GM19351 (cell line): ENCODE results near the gene STIL.
"Not testable (repeated sequence)": the region's sequence is repeated elsewhere in the genome, so short reads cannot be mapped to it uniquely, and the experiment has no call there.

ENCODE experiments used
- ATAC-seq: cut with Tn5 transposase; IDR thresholded peaks from one replicate; pipeline ENCODE4 v1.9.1; 2021; ENCODE audit warnings: mild to moderate bottlenecking, moderate library complexity; ENCODE audit not compliant: unreplicated experiment

STIL gene

DNA sequence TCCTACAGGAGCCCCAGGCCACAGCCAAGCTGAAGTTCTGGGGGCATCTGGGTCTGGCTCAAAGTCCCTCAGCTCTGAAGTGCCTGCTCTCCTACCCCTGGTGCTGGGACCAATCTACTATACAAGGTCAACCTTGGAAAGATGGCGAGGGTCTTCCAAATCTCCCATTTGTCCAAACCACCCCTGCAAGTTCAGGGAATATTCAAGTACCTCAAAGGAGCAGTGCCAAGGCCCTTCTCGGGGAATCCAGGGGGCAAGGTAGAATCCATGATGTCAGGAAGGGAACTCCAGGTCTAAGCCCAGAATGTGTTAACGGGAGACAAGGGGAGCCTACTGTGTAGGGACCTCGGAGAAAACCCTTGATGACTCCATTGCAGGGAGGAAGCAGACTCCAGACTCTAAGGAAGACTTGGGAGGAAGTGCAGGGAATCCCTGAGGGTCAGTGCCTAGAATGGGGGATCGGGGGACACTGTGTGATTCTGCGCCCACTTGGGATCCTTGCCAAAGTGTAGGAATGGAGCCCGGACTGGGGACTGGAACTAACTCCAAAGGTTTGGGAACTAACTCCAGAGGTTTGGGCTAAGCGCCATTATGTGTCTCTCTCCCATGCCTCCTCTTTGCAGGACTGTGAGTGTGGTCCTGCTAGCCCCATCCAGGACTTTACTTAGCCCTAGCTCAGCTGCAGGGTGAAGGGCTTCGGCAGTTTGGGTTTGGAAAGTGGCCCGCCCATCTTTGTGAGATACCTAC, 90.6 kb downstream of the STIL start:
- no peak for ATAC-seq

DNA sequence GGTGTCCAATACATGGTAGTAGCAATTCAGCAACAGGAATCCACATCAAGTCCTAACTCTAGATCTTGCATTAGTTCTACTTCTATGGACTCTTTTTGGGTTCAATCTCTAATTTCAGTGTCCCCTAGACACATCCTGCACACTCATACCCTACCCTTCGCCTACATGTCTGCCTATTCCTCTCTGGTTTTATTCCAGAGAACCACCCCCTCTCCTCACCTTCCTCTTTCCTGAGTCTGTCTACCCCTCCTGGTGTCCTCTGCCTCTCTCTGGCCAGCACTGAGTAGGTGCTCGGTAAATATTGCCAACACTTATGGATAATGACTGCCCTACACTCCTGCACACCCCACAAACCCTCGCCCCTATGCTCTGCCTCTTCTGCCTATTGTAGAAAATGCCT, 91.5 kb downstream of the STIL start:
- ATAC-seq, result no peak

DNA sequence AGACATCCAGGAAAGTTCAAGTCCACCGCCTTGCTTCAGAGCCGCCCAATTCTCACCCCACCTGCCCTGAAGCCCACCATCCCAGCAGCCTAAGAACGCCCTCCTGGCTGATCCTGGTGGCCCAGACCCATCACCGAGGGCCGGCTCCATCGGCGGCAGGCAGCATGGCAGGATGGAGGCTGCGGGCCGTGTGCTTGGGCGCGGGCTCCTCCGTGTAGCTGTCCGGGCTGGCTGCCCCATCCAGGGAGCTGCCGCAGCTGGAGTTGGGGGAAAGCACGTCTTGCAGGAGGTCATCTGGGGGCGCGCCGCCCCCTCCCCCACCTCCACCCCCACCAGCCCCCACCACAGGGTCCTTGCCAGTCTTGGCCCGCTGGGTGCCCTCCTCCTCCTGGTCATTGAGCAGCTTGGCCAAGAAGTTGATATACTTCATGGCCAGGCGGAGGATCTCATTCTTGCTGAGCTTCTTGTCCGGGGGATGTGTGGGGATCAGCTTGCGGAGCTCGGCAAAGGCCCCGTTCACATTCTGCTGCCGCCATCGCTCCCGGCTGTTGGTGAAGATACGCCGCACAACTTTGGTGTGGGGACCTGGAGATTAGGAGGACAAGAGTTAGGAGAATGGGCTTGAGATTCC, 94.2 kb downstream of the STIL start:
- ATAC-seq, result no peak

DNA sequence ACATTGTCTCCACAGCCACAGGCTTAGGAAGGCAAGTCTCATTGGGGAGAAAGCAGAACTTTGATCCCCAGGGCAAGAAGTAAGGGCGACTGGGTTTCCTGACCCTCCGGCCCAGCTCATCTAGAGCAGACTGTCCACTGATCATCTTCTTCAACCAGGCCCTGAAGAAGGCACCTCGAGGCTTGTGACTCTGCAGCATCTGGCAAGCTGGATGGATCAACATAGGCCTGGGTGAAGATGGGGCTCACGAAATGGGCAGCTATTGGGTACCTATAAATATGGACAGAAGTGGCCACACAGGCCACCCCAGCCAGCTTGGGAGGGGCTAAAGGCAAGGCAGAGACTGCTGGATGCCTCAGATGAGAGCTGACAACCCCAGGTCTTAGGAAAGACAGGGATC, 94.9 kb downstream of the STIL start:
- no peak for ATAC-seq

DNA sequence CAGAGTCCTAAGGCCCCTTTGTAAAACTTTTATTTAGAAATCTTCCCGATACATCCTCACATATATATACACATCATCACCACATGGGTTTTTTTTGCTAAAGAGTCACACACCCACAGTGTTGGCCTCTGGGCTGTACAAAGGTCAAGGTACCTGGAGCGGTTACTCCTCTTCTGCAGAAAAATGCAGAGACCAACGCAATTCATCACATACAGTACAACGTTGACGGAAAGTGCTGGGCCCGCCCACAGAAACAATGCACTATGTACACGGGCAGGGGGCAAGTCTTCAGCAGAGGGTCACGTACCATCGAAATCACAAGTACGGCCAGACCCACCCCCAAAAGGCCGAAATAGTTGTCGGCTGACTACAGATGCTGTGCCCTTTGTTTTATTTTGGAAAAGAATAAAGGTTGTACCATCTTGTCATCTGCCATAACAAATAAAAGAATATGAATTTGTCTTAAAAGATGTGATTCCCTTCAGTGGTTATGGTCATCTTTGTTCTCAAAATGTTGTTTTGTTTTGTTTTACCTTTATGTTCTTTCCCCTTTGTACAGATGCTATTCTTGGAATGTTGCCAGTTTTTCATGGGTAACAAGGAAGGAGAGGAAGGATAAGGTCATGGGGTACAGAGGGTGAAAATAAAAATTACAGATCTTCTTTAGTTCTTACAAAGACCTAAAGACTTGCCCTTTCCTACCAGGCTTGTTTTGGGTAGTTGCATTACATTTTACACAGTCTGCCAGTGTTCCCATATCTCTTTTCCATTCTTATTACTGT, 97.5 kb downstream of the STIL start:
- ATAC-seq, result no peak

DNA sequence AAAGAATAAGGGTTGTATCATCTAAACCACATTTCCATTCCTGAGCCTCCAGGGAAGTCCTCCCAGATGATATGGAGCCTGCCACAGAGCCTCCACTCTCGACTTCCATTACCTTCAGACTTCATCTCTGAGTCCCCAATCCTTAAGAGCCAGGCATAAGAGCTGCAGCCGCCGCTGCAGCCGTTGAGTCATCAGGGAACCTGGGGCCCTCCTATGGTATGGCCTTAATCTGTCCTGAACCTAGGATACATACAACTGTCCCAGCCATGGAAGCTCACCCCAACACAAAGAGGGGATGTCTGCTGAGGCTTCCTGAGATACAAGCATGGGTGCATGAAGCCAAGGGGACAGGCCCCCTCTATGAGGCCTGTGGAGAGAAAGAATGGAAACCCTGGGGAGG, 98.2 kb downstream of the STIL start:
- no peak for ATAC-seq

DNA sequence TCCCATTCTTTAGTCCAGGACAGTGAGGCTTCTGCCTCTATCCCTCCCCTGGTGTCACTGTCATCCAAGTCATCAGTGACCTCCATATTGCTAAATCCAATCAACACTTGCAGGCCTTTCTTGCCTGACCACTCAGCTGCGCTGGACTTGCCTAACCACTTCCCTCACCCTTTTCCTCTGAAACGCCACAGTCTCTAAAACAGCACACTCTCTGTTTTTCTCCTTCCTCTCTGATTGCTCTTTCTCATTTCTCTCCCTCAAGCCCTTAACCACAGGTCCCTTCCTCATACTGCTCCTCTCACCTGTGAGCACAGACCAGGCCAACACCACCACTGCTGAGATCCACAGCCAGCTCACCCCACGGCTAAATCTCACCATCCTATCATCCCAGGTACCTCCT, 99.4 kb downstream of the STIL start:
- ATAC-seq, result no peak

DNA sequence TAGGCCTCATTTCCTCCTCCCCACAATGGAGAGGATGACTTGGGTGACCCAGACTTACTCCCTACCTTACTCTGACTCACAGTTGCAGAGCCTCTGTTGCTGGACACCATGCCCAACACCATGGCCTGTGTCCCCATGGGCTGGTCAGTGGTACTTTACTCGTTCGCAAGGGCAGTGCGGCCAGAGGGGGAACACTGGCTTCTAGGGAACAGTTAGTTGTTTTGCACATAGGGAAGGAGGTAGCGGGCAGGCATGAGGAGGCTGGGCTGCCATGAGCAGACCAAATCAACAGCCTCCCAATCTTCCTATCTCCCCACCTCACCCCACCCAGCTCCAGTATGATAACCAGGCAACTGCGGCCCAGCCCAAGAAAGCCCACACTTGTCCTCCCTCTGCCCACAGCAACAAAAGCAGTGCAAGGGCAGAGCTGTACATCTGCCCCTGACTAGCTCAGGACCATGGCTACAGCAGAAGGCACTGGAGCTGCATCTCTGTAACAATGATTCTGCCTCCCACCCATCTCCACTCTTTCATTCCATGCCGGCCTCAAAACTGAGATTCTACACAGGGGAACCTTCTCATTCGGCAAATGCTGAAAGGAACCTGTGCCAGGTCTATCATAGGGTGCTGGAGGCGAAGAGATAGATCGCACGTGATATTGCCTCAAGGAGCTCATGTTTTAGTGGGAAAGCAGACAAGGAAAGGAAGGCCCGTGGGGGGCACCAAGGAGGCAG, 100.5 kb downstream of the STIL start:
- ATAC-seq, result no peak

DNA sequence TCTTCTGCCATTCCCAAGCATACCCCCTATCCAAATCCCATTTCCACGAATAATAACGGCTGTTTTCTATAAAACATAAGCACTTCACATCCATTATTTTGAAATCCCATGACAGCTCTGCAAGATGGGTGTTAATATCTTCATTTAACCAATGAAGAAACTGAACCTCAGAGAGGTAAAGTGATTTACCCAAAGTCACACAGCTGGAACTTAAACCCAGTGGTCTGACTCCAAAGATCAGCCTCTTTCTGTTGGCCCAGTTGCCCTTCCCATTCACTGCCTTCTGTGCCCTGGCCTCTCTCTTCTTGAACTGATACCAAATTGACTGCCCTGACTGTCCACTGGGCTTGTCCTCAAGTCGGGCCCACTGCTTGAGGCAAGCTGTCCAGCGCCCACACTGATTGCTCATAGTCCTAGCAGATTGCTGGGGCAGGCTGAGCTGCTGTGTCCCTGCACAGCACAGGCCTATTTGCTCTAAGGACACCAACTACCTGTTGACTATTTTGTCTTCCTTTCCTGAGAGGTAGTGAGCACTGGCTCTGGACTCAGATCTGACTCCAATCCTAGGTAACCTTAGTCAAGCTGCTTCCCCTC, 101.2 kb downstream of the STIL start:
- no peak for ATAC-seq

DNA sequence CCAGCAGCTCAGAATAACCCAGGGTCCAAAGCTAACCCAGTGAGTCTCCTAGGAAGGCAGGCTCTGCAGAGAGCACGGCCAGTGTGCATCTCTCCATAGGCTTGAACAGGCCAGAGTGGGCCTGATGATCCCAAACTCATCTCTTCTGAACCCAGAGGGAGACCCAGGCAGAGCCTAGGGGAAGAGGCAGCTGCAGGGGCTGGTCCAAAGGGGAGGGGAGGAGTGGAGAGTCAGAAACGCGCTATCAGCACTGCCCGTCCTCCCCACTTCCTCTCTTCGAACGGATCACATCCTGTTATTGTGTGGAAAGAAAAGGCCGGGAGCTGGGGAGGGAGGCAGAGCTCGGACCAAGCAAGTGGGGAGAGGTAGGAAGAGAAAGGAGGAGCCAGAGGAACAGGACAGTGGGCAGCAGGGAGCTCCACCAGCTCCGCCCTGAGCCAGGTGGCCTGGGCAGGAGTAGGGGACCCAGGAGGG, 102.1 kb downstream of the STIL start:
- ATAC-seq, result no peak

DNA sequence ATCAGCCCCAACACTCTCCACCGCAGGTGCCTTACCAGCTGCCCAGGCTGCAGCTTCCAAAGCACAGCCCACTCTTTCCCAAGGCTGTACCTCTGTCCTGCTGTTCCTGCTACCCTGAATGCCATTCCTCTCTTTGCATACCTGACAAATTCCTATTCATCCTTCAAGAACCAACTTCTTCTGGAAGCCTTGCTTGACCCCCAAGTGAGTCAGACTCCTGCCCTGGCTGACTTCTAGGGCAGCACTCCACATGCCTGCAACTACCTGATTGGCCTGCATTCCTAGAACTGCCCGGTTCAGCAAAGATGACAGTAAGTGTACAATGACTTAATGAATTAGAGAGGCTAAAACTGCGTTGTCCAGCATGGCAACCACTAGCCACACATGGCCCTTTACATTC, 103.3 kb downstream of the STIL start:
- ATAC-seq, result no peak

DNA sequence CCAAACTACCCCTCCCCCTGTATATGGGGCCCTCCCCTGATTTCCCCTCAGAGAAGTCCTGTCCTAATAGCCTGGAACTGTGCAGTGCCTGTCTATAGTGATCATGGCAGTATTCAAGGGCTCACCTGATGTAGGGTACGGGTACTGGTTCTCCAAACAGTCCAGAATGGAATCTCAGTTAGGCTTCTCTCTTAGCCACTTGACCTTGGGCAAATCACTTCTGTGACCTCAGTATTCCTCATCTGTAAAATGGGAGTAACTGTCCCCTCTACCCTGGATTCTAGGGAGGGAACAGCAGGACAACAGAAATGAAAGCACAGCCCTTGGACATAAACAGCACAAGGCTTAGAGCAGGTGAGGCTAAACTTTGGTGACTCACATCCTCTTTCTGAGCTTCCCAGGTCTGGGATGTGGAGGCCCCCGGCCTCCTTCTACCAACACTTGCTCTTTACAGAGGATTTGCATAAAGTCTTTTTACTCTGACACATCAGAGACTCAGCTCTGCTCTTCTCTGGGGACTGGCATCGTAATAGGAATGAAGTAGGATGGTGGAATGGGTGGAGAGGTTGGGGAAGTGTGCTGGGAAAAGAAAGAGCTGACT, 104.1 kb downstream of the STIL start:
- no peak for ATAC-seq

DNA sequence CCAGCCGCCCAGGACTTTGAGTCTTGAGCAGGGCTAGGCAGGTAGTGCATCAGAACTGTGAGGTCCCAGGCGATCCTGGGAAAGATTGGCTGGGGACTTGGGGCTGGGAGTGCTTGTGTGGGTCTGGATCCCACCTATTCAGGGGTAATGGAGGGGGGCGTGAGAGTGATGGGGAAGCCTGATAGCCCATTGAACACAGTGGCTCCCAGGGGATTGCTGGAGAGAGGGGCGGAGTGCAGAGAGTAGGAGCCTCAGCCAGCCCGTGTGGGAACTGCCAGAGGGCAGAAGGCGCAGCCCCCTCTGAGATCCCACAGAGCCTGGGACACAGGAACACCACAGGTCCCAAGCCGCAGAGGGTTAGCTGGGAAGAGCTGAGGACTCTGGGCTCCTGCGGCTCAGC, 104.9 kb downstream of the STIL start:
- ATAC-seq, result no peak

DNA sequence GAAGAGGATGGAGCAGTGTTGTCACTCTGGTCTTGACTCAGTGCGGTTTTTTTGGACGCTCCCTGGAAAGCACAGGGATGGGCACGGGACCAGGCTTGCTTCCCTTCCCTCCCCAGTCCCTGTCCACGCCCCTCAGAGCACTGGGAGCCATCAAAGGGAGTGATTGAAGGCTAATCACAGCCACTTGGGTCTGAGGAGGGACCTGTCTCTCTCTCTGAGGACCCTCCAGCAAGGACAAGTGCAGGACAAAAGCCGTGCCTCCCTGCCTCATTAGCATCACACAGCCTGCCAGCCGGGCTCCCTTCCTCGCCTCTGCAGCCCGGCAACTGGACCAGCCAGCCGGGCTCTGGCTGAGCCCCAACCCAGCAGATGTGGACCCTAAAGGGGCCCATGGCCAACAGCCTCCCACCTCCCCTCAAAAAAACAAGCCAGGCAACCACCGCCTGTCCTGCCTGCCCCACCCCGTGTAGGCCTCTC, 105.5 kb downstream of the STIL start:
- ATAC-seq, result no peak

DNA sequence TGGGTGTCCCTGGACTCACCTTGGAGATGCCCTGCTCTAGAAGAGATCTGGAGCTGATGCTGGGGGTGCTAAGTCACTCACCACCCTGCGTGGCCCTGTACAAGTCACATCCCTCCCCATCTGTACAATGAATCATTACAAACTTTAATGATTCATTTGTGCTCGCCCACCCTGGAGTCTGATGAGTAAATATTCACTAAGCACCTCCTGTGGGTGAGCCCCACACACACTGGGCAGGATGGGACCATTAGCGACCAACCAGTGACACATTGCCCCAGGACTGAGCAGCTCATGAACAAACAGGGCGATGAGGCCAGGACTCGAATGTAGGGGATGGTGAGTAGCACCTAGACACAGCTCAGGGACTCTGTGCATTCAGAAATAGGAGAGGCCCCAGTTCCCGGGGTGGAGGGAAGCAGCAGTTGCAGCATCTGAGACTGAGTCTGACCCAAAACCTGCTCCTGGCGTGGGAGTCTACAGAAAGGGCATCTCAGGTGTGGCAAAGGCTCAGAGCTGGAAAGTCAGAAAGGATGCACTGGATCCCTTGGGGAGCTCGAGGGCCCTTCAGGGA, 106.1 kb downstream of the STIL start:
- no peak for ATAC-seq

DNA sequence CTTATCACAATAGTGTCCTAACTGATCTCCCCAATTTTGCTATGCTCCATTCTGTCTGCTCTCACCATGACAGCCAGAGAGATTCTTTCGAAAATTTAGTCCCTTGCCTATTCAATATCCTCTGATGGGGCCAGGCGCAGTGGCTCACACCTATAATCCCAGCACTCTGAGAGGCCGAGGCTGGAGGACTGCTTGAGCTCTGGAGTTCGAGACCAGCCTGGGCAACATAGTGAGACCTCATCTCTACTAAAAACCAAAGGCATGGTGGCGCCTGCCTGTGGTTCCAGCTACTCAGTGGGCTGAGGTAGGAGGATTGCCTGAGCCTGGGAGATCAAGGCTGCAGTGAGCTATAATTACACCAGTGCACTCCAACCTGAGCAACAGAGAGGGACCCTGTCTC, 108.0 kb downstream of the STIL start:
- no peak for ATAC-seq

DNA sequence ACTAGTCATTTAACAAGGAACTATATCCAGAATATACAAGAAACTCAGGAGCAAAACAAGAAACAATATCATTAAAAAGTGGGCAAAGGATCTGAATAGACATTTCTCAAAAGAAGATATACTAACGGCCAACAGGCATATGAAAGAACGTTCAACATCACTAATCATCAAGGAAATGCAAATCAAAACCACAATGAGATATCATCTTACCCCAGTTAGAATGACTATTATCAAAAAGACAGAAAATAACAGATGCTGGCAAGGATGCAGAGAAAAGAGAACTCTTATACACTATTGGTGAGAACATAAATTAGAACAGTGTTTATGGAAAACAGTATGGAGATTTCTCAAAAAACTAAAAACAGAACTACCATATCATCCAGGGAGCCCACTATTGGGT, 110.4 kb downstream of the STIL start:
- ATAC-seq, result not testable (repeated sequence)

DNA sequence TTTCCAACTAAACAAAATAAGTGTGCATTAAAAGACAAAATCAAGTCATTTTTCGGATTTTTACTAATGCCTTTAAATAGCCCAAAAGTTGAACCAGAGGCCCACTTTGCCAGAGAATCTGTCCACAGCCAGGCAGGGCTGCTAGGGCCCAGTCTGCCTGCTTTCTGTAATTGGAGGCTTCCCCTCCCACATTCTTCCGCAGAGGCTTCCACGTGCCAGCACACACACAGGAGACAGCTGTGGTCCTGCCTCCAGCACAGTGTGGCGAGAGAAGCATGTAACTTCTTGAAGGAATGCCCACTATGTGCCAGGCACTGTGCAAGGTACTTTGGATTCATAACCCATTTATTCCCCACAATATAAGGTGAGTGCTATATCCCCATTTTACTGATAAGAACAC, 112.8 kb downstream of the STIL start:
- no peak for ATAC-seq
